ENCODE measurements around the gene ATG4D. TPM values are rescaled to one million over a fixed set of nuclear protein-coding genes. Genes with fewer than 3 reads are reported as not detected.

Gene ATG4D
- polyA plus RNA-seq, 1 experiment = 13.0 TPM

DNA sequence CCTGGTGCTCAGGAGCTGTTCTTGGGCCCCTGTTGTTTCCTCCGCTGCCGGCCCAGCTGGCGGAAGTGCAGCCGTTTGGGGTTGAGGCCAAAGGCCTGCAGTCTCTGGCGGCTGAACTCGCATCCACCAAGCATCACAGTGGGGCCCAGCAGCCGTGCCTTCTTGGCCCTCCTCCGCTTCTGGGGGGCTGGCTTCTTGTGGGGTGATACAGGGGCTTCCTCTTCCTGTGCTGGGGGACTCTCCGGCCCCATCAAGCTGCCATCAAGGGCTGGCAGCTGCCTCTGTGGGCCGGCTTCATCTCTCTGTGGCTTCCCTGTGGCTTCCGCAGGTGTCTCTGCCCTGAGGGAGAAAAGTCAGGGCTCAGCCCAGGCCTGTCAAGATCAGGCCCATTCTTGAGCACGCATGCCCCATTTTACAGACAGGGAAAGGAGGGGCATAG lies 10.3 kb downstream of the ATG4D start:
- Histone ChIP-seq H3K36me3 (ENCODE audit: control insufficient read depth, insufficient read depth, low read length) (peaks cover 36% of the 10 kb centered on the region), H3K27me3 (ENCODE audit: control insufficient read depth, insufficient read depth, low read length) (no peaks in the 10 kb centered on the region), H3K4me3 (ENCODE audit: low read depth, low read length) (no peak overlapping the region)
- no peak for DNase-seq (ENCODE audit: low read depth)
- ChIA-PET CTCF (interaction anchor here (0.9 to 2.5 kb wide), 3 partner anchors 9 to 70 kb away, joined by 4 to 15 read pairs (median 5); partner anchors contain the start of gene ATG4D), POLR2A (no interaction called here)
- TF ChIP-seq, protein P1, sequence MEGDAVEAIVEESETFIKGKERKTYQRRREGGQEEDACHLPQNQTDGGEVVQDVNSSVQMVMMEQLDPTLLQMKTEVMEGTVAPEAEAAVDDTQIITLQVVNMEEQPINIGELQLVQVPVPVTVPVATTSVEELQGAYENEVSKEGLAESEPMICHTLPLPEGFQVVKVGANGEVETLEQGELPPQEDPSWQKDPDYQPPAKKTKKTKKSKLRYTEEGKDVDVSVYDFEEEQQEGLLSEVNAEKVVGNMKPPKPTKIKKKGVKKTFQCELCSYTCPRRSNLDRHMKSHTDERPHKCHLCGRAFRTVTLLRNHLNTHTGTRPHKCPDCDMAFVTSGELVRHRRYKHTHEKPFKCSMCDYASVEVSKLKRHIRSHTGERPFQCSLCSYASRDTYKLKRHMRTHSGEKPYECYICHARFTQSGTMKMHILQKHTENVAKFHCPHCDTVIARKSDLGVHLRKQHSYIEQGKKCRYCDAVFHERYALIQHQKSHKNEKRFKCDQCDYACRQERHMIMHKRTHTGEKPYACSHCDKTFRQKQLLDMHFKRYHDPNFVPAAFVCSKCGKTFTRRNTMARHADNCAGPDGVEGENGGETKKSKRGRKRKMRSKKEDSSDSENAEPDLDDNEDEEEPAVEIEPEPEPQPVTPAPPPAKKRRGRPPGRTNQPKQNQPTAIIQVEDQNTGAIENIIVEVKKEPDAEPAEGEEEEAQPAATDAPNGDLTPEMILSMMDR (IDR thresholded peaks at IDR 0.05; ENCODE audit: insufficient read depth, low read depth, low read length) = no peak

GRCh38 chr19:10554760-10555609 lies 11.3 kb downstream of the ATG4D start:
- DNase-seq (ENCODE audit: low read depth) = no peak
- TF ChIP-seq, protein P1 (IDR thresholded peaks at IDR 0.05; ENCODE audit: insufficient read depth, low read depth, low read length) = no peak
- ChIA-PET POLR2A (no interaction called here), CTCF (interaction anchor here (0.5 to 1.5 kb wide), 5 partner anchors 8 to 72 kb away, joined by 3 to 4 read pairs (median 4); partner anchors contain the start of gene KRI1)
- Histone ChIP-seq H3K36me3 (ENCODE audit: control insufficient read depth, insufficient read depth, low read length) (peaks cover 44% of the 10 kb centered on the region), H3K4me3 (ENCODE audit: low read depth, low read length) (no peak overlapping the region), H3K27me3 (ENCODE audit: control insufficient read depth, insufficient read depth, low read length) (no peaks in the 10 kb centered on the region)

GRCh38 chr19:10555610-10555973 lies 11.9 kb downstream of the ATG4D start:
- TF ChIP-seq, protein P1 (IDR thresholded peaks at IDR 0.05; ENCODE audit: insufficient read depth, low read depth, low read length) = no peak
- Histone ChIP-seq H3K27me3 (ENCODE audit: control insufficient read depth, insufficient read depth, low read length) (no peaks in the 10 kb centered on the region), H3K36me3 (ENCODE audit: control insufficient read depth, insufficient read depth, low read length) (peaks cover 44% of the 10 kb centered on the region), H3K4me3 (ENCODE audit: low read depth, low read length) (no peak overlapping the region)
- ChIA-PET POLR2A (no interaction called here), CTCF (interaction anchor here (1.2 to 1.5 kb wide), 3 partner anchors 11 to 72 kb away, joined by 3 to 4 read pairs (median 4); partner anchors contain the start of gene KRI1)
- no peak for DNase-seq (ENCODE audit: low read depth)

GRCh38 chr19:10557603-10558197 lies 14.0 kb downstream of the ATG4D start:
- H3K27me3 ChIP-seq (ENCODE audit: control insufficient read depth, insufficient read depth, low read length) = no peaks in the 10 kb centered on the region
- POLR2A ChIA-PET = no interaction called here
- peaks cover 37% of the 10 kb centered on the region for H3K36me3 ChIP-seq (ENCODE audit: control insufficient read depth, insufficient read depth, low read length)
- no peak overlapping the region for H3K4me3 ChIP-seq (ENCODE audit: low read depth, low read length)
- CTCF ChIA-PET = no interaction called here
- TF ChIP-seq, protein P1 (IDR thresholded peaks at IDR 0.05; ENCODE audit: insufficient read depth, low read depth, low read length) = no peak
- DNase-seq (ENCODE audit: low read depth) = no peak

GRCh38 chr19:10560154-10560553 lies 16.4 kb downstream of the ATG4D start:
- H3K27me3 ChIP-seq (ENCODE audit: control insufficient read depth, insufficient read depth, low read length) = no peaks in the 10 kb centered on the region
- peaks cover 21% of the 10 kb centered on the region for H3K36me3 ChIP-seq (ENCODE audit: control insufficient read depth, insufficient read depth, low read length)
- ChIA-PET CTCF (no interaction called here), POLR2A (no interaction called here)
- TF ChIP-seq, protein P1 (IDR thresholded peaks at IDR 0.05; ENCODE audit: insufficient read depth, low read depth, low read length) = no peak
- no peak overlapping the region for H3K4me3 ChIP-seq (ENCODE audit: low read depth, low read length)
- no peak for DNase-seq (ENCODE audit: low read depth)

All from BJ (cell line).